H9 (cell line): Measurements from ENCODE around the gene DIP2C. TPM values are rescaled to one million over a fixed set of nuclear protein-coding genes. Genes with fewer than 3 reads are reported as not detected.

Source experiments
- DNase-seq: peaks from one replicate; pipeline ENCODE4 v3.0.0-alpha.2; 2017
- H2AFZ ChIP-seq: one replicate; pipeline ENCODE4 v1.6.1; 2013; ENCODE audit warnings: mild to moderate bottlenecking, low read length, control low read depth, moderate library complexity
- H2AK5ac ChIP-seq: 2 replicates; pipeline ENCODE4 v1.6.1; 2013; ENCODE audit warnings: low read length, control low read depth, mixed read lengths; ENCODE audit not compliant: insufficient read length
- H2BK120ac ChIP-seq: one replicate; pipeline ENCODE4 v1.6.1; 2013; ENCODE audit warnings: low read depth, mild to moderate bottlenecking, low read length, control low read depth, inconsistent platforms; ENCODE audit not compliant: poor library complexity, severe bottlenecking
- H2BK12ac ChIP-seq: 2 replicates; pipeline ENCODE4 v1.6.1; 2013; ENCODE audit warnings: low read length, control low read depth, mixed read lengths, low read depth; ENCODE audit not compliant: insufficient read length
- H2BK15ac ChIP-seq: 2 replicates; pipeline ENCODE4 v1.6.1; 2013; ENCODE audit warnings: low read depth, low read length, control low read depth
- H2BK20ac ChIP-seq: one replicate; pipeline ENCODE4 v1.6.1; 2013; ENCODE audit warnings: low read depth, mild to moderate bottlenecking, low read length, control low read depth, inconsistent platforms; ENCODE audit not compliant: poor library complexity, severe bottlenecking
- H2BK5ac ChIP-seq: 2 replicates; pipeline ENCODE4 v1.6.1; 2013; ENCODE audit warnings: low read length, control low read depth, mixed read lengths; ENCODE audit not compliant: insufficient read length
- H3K14ac ChIP-seq: 2 replicates; pipeline ENCODE4 v1.6.1; 2013; ENCODE audit warnings: low read length, control low read depth; ENCODE audit not compliant: insufficient read depth
- H3K18ac ChIP-seq: 2 replicates; pipeline ENCODE4 v1.6.1; 2013; ENCODE audit warnings: low read depth, mild to moderate bottlenecking, mixed read lengths, low read length, control low read depth; ENCODE audit not compliant: insufficient read length
- H3K23ac ChIP-seq: 2 replicates; pipeline ENCODE4 v1.6.1; 2013; ENCODE audit warnings: low read length, control low read depth, mixed read lengths, low read depth; ENCODE audit not compliant: insufficient read length
- H3K23me2 ChIP-seq: 2 replicates; pipeline ENCODE4 v1.6.1; 2013; ENCODE audit warnings: low read depth, mild to moderate bottlenecking, mixed read lengths, low read length, control low read depth; ENCODE audit not compliant: insufficient read length, poor library complexity, severe bottlenecking
- H3K27ac ChIP-seq: 2 replicates; pipeline ENCODE4 v1.5.1; 2013; ENCODE audit warnings: low read length, control low read depth, mixed read lengths, low read depth; ENCODE audit not compliant: insufficient read length
- H3K27me3 ChIP-seq: 2 replicates; pipeline ENCODE4 v1.6.1; 2013; ENCODE audit warnings: low read length, control low read depth, inconsistent platforms; ENCODE audit not compliant: insufficient read depth
- H3K4ac ChIP-seq: 2 replicates; pipeline ENCODE4 v1.6.1; 2013; ENCODE audit warnings: low read depth, mild to moderate bottlenecking, control low read depth, inconsistent platforms, low read length, moderate library complexity
- H3K4me1 ChIP-seq: 2 replicates; pipeline ENCODE4 v1.6.1; 2013; ENCODE audit warnings: low read length, control low read depth, inconsistent platforms; ENCODE audit not compliant: insufficient read depth
- H3K4me2 ChIP-seq: 2 replicates; pipeline ENCODE4 v1.6.1; 2013; ENCODE audit warnings: low read length, control low read depth, mixed read lengths; ENCODE audit not compliant: insufficient read length, insufficient read depth
- H3K56ac ChIP-seq: 2 replicates; pipeline ENCODE4 v1.6.1; 2013; ENCODE audit warnings: low read depth, mild to moderate bottlenecking, mixed read lengths, low read length, control low read depth; ENCODE audit not compliant: insufficient read length
- H3K79me1 ChIP-seq: 2 replicates; pipeline ENCODE4 v1.6.1; 2013; ENCODE audit warnings: low read depth, mild to moderate bottlenecking, moderate library complexity, low read length, control low read depth, inconsistent platforms; ENCODE audit not compliant: insufficient read depth, poor library complexity, severe bottlenecking
- H3K79me2 ChIP-seq: 2 replicates; pipeline ENCODE4 v1.6.1; 2013; ENCODE audit warnings: low read length, control low read depth, inconsistent platforms; ENCODE audit not compliant: insufficient read depth
- H3K9ac ChIP-seq: 2 replicates; pipeline ENCODE4 v1.6.1; 2013; ENCODE audit warnings: low read length, control low read depth, mixed read lengths; ENCODE audit not compliant: insufficient read length; ENCODE audit errors: extremely low read depth
- H3K9me3 ChIP-seq: one replicate; pipeline ENCODE4 v1.6.1; 2013; ENCODE audit warnings: low read depth, low read length, inconsistent platforms; ENCODE audit not compliant: control insufficient read depth
- H3T11ph ChIP-seq: one replicate; pipeline ENCODE4 v1.6.1; 2013; ENCODE audit warnings: mild to moderate bottlenecking, low read length, control low read depth, inconsistent platforms
- H4K20me1 ChIP-seq: one replicate; pipeline ENCODE4 v1.6.1; 2013; ENCODE audit not compliant: control insufficient read depth, insufficient read length, insufficient read depth
- H4K5ac ChIP-seq: 2 replicates; pipeline ENCODE4 v1.6.1; 2013; ENCODE audit warnings: low read depth, mild to moderate bottlenecking, mixed read lengths, low read length, control low read depth; ENCODE audit not compliant: insufficient read length
- H4K8ac ChIP-seq: replicated peaks from 2 replicates; pipeline ENCODE4 v1.6.1; 2013; ENCODE audit warnings: low read length, control low read depth, mixed read lengths, low read depth; ENCODE audit not compliant: insufficient read length
- H4K91ac ChIP-seq: 2 replicates; pipeline ENCODE4 v1.6.1; 2013; ENCODE audit warnings: low read depth, mild to moderate bottlenecking, moderate library complexity, mixed read lengths, low read length, control low read depth; ENCODE audit not compliant: insufficient read length
- H3K27ac Mint-ChIP-seq, 3 experiments: 2 replicates in 2 of 3; 3 replicates in 1 of 3; pipeline ENCODE4 v1.8.0; 2020 to 2021; ENCODE audit warnings: mixed read lengths in 3 of 3, mild to moderate bottlenecking in 1 of 3, moderate library complexity in 1 of 3
- H3K27me3 Mint-ChIP-seq: 2 replicates; pipeline ENCODE4 v1.8.0; 2021; ENCODE audit warnings: low read depth, mild to moderate bottlenecking, moderate library complexity, mixed read lengths
- H3K36me3 Mint-ChIP-seq, 3 experiments: 2 replicates in 2 of 3; 3 replicates in 1 of 3; pipeline ENCODE4 v1.8.0; 2020 to 2021; ENCODE audit warnings: low read depth in 3 of 3, mixed read lengths in 3 of 3; ENCODE audit not compliant: insufficient read depth in 1 of 3
- H3K4me1 Mint-ChIP-seq, 2 experiments: 2 replicates each; pipeline ENCODE4 v1.8.0; 2020; ENCODE audit warnings: mixed read lengths in 2 of 2
- H3K4me3 Mint-ChIP-seq, 2 experiments: 2 replicates in 1 of 2; 3 replicates in 1 of 2; pipeline ENCODE4 v1.8.0; 2020 to 2021; ENCODE audit warnings: mild to moderate bottlenecking in 2 of 2, mixed read lengths in 2 of 2, moderate library complexity in 1 of 2
- H3K9me3 Mint-ChIP-seq, 2 experiments: 2 replicates in 1 of 2; 3 replicates in 1 of 2; pipeline ENCODE4 v1.8.0; 2020; ENCODE audit warnings: mild to moderate bottlenecking in 2 of 2, mixed read lengths in 2 of 2, moderate library complexity in 1 of 2
- WGBS: extraction: QIAGEN DNeasy Blood & Tissue Kit; methylation state at CpG from one replicate; pipeline ENCODE4 v1.1.7; 2013; ENCODE audit warnings: missing lambda C conversion rate, low lambda C conversion rate, mixed read lengths; ENCODE audit not compliant: insufficient read length; ENCODE audit errors: extremely low coverage; 5-methylcytosine and 5-hydroxymethylcytosine counted together
- total RNA-seq: library from RNA; stranded (reverse); gene quantifications from 2 replicates; pipeline ENCODE4 v1.2.1, GENCODE V29; 2021
- TF ChIP-seq, protein P1 (sequence below): fragments of 200-600 bp; sonication (generic); conservative IDR thresholded peaks from 3 replicates; pipeline ENCODE4 v1.8.0; 2021; ENCODE audit warnings: antibody characterized with exemption, mild to moderate bottlenecking

DIP2C gene
- total RNA-seq, 1 experiment from 2014 or later, result 7.9 TPM

DNA sequence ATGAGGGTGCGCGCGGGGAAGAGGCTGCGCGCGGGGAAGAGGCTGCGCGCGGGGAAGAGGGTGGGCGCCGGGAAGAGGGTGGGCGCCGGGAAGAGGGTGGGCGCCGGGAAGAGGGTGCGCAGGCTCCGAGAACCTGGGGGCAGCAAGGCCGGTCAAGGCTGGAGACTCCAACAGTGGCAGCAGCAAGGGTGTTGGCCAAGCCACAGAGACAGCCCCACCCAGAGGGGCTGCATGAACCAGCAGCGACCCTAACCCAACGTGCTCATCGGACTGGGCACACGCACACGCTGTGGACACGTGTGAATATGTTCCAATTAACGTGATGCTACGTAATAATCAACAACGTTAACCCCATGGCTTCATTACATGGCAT, 48.8 kb downstream of the DIP2C start:
- no peak overlapping the region for H3K4ac ChIP-seq
- H3K27me3 ChIP-seq, result no peaks in the 10 kb centered on the region
- no peak for DNase-seq
- Mint-ChIP-seq H3K4me1 (peaks cover 21 to 22% of the 10 kb centered on the region in 2 experiments), H3K27ac (no peak overlapping the region), H3K27me3 (no peaks in the 10 kb centered on the region), H3K36me3 (peaks cover 5 to 13% (median 6%) of the 10 kb centered on the region in 3 experiments; a peak in 6 of 7 replicates), H3K4me3 (no peak overlapping the region), H3K9me3 (peaks cover 0 to 9% of the 10 kb centered on the region in 2 experiments; a peak in 3 of 5 replicates)
- H3K4me2 ChIP-seq, result no peak overlapping the region
- H3K23ac ChIP-seq, result no peak overlapping the region
- no peak overlapping the region for H2BK20ac ChIP-seq
- no peaks in the 10 kb centered on the region for H4K20me1 ChIP-seq
- H2BK15ac ChIP-seq, result no peak overlapping the region
- no peaks in the 10 kb centered on the region for H3K9me3 ChIP-seq
- no peaks in the 10 kb centered on the region for H3K23me2 ChIP-seq
- no CpG with 5 or more reads among the region's 27 CpGs for WGBS
- TF ChIP-seq, protein P1, sequence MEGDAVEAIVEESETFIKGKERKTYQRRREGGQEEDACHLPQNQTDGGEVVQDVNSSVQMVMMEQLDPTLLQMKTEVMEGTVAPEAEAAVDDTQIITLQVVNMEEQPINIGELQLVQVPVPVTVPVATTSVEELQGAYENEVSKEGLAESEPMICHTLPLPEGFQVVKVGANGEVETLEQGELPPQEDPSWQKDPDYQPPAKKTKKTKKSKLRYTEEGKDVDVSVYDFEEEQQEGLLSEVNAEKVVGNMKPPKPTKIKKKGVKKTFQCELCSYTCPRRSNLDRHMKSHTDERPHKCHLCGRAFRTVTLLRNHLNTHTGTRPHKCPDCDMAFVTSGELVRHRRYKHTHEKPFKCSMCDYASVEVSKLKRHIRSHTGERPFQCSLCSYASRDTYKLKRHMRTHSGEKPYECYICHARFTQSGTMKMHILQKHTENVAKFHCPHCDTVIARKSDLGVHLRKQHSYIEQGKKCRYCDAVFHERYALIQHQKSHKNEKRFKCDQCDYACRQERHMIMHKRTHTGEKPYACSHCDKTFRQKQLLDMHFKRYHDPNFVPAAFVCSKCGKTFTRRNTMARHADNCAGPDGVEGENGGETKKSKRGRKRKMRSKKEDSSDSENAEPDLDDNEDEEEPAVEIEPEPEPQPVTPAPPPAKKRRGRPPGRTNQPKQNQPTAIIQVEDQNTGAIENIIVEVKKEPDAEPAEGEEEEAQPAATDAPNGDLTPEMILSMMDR, result no peak
- H4K8ac ChIP-seq, result peak overlapping the region; percentile 32
- no peak overlapping the region for H3K14ac ChIP-seq
- peaks cover 5% of the 10 kb centered on the region; the same call in 1 of the 2 replicates for H3K79me2 ChIP-seq
- H4K5ac ChIP-seq, result no peak overlapping the region
- H4K91ac ChIP-seq, result no peak overlapping the region
- H2AFZ ChIP-seq, result no peak overlapping the region
- no peak overlapping the region for H2BK12ac ChIP-seq
- no peak overlapping the region for H2AK5ac ChIP-seq
- no peak overlapping the region for H3K18ac ChIP-seq
- no peak overlapping the region for H3K9ac ChIP-seq
- peaks cover 3% of the 10 kb centered on the region for H3K79me1 ChIP-seq
- H3K56ac ChIP-seq, result no peak overlapping the region
- H3K27ac ChIP-seq, result no peak overlapping the region
- no peaks in the 10 kb centered on the region; the same call in 1 of the 2 replicates for H3K4me1 ChIP-seq
- H2BK120ac ChIP-seq, result no peak overlapping the region
- H2BK5ac ChIP-seq, result no peak overlapping the region
- H3T11ph ChIP-seq, result no peak overlapping the region
